Measurements from ENCODE around the gene PLLP.

PLLP gene

DNA sequence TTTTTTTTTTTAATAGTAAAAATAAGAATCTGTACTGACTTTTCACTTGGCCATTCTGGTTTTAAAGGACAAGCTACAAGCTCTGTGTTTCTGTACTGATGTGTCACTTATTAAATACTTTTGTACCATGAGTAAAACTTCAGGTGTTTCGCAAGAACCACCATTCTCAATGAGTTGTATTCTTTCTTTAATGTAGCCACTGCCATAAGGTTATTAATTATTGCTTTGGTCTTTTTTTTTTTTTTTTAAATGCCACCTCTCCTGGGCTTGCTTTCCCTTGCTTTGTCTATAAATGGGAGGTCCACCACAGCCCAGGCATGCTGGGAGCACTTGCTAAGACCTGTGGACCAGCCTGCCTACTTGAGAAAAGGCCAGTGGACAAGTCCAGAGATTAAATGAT is 31.0 kb downstream of the PLLP start:
- no peak for FAIRE-seq

DNA sequence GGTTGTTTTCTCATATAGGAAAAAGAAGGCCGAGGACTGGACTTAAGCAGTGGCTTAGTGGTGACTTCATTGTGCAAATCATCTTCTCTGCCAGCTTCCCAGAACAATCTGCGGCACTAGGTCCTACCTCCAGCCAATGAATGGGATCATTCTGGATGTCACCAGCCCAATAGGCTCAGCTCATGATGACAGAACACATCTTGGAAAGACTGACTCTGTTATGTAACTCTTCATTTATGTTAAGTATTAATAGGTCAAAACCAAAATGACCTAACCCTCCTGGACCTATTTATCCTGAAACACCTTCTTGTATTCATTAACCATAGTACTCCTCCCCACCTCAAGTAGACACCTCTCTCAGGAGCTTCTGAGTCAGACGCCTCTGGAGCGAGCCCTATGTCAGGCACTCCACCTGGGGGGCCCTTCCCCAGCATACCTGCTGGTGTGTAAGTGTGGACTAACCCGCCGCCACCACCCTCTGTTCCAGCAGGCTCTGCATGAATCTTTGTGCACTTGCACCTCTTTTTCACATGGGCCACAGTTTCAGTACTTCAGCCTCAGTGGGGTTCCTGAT is 32.2 kb downstream of the PLLP start:
- FAIRE-seq, result no peak

DNA sequence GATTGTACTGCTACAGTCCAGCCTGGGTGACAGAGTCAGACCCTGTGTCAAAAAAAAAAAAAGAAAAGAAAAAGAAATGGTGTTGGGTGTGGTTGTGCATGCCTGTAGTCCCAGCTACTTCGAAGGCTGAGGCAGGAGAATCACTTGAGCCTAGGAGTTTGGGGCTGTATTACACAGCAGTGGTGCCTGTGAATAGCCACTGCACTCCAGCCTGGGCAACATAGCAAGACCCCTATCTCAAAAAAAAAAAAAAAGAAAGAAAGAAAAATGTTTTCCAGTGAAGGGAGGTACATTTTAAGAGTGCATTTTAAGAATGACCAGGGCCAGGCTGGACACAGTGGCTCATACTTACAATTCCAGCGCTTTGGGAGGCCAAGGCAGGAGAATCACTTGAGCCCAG is 33.1 kb downstream of the PLLP start:
- FAIRE-seq, result no peak

DNA sequence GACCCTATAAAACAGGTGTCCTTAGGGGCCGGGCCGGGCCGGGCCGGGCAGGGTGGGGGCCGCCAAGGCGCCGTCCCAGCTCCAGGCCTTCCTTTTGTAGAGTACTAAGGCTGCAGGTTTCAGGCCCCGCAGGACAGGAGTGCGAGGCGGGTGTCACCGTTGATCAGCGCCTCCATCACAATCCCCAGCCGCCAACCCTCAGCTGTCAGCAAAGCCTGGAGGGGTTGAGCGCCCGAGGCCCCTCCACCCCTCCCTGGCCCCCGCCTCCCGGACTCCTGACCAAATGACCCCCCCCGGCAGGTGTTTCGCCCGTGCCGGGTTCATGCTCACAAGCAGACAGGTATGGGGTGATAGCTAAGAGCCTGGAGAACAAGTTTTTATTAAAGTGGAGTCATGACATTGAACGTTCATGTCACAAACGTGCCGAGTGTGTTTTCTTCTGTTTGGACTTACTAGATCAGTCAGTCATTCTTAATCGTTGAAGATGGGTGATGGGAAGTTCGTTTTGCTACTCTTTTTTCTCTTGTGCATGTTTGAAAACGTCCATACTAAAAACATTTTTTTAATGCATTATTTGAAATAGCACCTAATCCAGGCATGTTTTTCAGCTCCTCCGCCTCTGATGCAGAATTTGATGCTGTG is 38.9 kb downstream of the PLLP start:
- FAIRE-seq, result no peak

DNA sequence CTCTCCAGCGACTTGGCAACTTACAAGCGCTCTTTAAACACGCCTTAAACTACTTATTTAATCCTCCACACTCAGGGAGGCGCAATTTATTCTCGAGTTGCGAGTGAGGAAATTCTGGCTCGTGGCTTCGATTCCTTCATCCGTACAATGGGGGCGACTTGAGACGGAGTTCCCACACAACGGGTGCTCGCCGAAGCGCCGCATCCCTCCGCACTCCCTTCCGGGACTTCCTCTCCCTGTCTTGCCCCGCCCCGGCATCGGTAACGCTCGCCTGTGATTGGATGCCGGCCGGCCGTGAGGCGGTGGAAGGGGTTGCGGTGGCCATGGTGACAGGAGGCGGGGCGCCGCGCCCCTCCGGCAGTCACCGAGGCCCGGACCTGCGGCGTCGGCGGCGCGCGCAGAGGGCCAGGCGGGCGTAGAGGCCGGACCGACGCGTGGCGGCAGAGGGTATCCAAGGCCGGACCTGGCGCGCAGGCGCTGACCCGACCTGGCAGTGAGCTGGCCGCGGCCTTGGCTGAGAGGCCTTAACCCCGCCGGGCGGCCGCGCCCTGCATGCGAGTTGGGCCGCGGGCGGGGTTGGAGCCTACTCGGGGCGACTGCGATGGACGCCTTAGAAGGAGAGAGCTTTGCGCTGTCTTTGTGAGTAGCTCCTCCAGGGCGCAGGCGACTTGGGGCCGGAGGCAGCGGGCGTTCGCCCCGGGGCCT is 39.6 kb downstream of the PLLP start, which contains the start of gene ARL2BP:
TSS of gene ARL2BP (plus strand) at position 493 of the 705 bp plus-strand sequence. CDS start at position 602, 109 bp downstream.
- no peak for FAIRE-seq

DNA sequence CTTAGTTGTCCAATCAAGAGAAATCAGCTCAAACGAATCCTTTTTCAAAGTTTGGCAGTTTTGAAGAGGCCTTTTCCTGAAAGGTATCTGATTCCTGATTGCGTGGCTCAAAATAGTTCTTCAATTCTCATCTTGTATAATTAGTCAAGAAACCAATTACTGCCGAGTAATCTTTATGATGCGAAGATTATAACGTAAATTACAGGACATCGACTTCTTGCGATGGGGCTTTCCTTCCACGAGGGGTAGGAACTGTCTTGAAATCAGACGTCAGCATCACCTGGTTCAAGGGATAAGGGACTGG is 40.1 kb downstream of the PLLP start:
- no peak for FAIRE-seq

DNA sequence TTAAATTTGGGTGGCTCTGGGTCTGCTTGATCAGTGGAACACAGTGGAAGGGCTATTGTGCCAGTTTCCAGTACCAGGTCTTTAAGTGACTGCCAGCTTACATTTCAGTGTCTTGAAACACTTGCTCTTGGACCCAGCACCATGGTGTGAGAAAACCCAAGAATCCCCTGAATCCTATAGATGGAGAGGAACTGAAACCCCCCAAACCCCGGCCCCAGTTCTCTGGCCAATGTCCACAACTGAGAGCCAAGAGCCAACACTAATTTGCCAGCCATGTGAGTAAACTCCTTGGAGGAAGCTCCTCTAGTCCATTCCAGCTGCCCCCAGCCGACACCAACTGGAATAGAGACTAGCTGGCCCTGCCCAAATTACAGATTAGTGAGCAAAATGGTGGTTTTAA is 41.8 kb downstream of the PLLP start:
- FAIRE-seq, result no peak

DNA sequence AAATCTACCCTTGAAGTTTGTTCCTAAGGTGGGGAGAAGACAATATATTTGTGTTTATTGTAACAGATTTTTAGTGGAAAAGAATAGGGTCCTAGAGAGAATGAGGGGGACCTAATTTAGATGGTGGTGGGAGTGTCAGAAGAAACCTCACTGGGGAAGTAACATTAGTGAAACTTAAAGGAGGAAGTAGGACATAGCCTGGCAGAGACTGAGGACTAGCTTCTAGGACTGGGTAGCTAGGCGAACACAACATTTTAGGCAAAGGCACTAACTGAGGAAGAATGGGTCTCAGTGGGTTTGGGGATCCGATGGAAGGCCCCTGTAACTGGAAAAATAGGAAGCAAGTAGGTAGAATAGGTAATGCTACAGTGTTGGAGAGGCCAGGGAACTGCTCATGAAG is 43.6 kb downstream of the PLLP start:
- FAIRE-seq, result no peak

DNA sequence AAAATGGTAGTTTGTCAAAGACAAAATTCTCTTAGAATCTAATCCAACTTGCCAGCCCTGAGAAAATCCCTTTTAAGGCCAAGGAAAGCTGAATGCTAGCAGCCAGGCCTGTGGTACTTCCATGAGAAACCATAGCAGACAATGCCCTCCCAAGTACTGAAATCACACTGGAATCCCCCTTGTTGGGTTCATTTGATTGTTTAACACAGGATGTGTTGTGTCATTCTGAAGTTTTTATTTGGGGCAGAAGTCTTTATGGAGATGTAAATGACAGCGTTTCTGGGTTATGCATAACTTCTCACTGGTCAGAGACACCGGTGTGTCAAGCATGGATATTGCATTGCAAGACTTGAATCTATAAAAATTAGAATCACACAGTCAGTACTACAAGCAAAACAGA is 45.4 kb downstream of the PLLP start:
- no peak for FAIRE-seq

DNA sequence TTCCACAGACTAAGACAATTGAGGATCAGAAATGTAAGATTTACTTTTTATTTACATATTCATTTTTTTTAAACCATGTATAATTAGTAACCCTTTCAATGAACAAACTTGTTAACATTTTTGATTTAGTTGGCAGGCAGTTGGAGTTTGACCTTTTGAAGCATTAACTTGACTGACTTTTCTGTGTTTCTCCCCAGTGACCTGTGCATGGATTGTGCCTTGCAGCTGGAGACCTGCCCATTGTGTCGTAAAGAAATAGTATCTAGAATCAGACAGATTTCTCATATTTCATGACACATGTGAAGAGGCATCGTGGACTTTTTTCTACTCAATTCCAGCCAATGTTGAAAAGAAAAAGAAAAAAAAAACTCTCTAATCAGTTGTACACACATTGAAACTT is 45.8 kb downstream of the PLLP start:
- FAIRE-seq, result no peak

DNA sequence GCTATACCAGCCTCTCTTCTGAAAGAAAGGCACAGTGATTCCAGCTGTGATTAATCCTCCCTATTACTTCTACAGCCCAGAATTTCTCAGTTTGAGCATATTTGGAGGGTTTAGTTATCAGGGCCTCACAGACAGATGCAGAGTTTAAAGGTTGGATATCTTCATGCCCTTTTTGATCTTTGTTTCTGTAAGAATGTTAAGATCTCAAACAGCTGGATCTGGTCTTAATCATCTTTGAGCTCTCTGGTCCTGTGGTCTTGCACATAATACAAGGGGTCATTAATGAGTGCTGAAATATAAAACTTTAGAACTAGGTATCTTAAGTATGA is 48.5 kb downstream of the PLLP start:
- FAIRE-seq, result no peak

DNA sequence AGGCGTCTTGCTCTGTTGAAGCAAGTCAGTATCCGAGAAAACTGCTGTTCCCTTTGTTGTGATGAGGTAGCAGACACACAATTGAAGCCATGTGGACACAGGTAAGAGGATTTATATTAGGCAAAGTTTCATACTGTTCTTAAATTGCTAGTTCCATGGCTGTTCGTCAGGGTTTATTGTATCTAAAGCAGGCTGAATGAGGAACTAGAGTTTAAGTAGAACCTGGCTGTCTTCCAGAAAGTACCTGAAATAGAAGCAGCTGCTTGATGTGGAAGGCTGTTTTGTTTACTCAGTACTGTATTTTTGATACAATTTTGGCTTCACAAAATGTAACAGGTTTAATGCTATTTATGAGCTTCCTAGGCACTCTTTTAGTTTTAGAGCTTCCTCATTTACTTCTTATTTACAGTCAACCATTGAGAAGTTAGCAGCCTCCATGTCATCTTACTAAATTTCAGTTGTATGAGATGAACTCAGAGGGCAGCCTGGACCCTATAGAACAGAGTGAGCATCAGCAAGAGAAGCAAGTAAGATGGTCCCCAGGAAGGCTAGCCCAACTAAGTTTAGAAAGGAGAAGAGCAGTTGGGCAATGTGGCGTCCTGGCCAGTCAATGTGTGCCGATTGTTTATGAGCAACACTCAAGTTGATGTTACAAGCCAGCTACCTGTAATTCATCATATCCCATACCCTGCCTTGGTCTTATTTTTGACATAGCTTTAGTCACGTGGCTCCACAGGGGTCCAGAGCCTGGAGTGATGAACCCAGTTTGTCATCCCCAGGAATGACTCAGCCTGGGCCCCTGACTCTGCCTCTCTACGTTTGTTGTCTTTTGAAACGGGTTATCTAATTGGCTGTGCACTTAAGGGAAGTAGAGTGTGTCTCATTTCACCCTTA is 49.1 kb downstream of the PLLP start:
- no peak for FAIRE-seq

DNA sequence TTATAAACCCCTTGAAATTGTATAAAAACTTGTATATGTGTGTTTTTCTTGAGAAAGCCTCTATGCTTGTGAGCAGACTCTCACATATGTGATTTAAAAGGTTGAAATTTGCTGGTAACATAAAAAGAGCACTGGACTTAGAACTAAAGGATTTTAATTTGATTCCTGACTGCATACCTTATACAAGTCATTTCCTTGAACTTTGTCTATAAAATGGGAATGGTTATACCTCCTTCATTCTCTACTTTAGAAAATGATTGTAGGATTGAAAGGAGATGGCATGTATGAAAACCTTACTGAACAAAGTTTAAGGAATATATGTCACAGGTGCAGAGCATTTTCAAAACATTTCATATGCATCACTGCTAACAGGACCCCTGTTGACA is 49.8 kb downstream of the PLLP start:
- no peak for FAIRE-seq

DNA sequence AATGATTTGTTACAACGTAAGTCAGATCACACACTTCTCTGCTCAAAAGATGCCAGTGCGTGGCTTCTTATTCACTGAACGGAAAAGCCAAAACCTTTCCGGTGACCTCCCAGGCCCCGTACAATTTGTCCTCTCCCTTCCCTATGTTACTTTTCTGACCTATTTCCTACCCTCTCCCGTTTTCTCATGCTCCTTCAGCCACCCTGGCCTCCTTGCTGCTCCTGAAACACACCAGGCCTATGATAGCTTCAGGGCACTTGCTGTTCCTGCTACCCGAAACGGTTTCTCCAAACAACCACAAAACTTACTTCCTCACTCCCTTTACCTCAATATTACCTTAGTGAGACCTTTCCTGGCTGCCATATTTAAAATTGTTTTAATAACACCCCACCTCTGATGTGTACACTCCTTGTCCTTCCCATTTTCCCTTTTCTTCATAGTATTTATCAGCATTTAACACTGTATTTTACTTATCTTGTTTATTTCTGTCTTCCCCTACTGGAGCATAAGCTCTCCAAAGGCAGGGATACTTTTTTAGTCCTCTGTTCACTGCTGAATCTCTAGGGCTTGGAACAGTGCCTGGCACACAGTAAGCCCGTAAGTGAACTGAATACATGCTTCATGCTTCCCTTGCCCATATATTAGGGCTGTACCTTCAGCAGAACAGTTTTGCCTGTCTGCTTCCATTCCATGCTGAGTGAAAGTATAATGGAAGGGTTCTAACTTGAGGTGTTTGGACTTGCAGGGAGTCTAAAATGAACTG is 50.3 kb downstream of the PLLP start:
- no peak for FAIRE-seq

DNA sequence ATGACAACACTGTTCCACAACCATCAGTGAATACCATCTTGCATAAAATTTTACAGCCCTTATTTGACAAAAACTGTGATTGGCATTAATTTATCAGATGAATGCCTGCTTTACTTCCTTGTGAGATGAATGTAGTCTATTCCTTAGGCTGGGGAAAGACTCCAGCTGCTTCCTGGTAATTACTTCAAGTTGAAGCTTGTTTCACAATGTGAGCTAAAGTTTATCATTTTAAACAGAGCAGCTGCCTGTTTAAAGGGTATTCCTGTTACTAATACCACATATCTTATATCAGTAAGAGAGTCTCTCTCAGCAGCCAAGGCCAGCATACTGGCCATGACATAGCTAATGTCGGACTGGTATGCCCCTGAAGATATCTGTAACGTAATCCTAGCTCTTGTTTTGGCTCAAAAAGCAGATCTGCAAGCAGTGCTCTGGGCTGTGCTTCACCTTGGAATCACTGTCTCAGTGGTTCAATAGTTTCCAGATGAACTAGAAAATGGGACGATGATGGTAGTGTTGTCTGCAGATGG is 52.6 kb downstream of the PLLP start:
- no peak for FAIRE-seq

DNA sequence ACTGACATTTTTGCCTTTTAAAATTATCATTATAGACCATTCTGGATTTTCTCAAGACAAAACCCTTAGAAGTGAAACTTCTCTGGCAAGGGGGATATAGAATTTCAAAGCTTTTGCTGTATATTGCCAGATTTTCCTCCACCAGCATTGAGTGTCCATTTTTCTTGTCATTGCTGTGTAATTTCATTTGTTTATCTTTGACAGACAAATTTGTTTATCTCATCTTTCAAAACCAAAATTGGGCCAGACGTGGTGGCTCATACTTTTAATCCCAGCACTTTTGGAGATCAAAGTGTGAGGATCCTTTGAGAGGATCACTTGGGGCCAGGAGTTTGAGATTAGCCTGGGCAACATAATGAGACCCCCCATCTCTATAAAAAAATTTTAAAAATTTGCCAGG is 55.4 kb downstream of the PLLP start:
- FAIRE-seq, result no peak

DNA sequence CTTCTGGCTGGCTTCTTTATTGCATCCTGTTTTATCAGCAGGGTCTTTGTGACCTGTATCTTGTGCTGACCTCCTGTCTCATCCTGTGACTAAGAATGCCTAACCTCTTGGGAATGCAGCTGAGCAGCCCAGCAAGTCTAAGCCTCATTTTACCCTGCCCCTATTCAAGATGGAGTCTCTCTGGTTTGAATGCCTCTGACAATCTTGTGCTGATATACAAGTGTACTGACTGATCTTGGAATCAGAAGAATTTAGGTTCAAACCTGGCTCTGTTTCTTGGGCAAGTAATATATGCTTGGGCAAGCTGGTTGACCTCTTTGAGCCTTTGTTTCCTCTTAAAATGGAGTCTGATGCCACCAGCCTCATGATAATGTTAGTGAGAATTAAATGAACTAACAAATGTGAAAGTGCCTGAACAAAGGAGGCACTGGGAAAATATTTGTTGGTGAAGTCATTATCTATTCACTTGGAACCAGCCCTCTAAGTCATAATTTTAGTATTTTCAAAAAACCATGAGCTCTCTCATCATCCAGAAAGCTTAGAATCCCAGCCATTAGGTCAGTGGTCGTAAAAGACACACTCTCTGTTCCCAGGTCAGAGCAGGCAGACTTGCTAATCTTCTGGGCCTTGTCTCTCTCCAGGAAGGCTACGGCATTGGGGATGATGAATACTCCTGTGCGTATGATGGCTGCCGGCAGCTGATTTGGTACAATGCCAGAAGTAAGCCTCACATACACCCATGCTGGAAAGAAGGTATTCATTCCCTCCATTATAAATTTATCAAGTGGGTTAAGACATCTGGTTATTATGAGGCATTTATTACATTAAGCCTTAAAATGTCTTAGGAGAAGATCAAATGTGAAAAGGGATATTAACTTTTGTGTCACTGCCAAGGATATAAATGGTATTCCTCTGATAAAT is 57.5 kb downstream of the PLLP start:
- no peak for FAIRE-seq

DNA sequence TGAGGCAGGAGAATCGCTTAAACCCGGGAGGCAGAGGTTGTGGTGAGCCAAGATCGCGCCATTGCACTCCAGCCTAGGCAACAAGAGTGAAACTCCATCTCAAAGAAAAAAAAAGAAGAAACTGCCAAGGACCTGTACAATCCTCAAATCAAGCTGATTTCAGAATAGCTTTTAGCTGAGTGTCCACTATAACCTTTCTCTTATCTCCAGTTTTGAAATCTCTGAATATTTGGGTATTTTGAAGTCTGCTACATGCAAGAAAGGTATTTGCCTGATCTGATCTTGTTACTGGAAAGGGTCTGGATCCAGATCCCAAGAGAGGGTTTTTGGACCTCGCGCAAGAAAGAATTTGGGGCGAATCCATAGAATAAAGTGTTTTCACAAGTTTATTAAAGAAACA is 58.5 kb downstream of the PLLP start:
- no peak for FAIRE-seq

DNA sequence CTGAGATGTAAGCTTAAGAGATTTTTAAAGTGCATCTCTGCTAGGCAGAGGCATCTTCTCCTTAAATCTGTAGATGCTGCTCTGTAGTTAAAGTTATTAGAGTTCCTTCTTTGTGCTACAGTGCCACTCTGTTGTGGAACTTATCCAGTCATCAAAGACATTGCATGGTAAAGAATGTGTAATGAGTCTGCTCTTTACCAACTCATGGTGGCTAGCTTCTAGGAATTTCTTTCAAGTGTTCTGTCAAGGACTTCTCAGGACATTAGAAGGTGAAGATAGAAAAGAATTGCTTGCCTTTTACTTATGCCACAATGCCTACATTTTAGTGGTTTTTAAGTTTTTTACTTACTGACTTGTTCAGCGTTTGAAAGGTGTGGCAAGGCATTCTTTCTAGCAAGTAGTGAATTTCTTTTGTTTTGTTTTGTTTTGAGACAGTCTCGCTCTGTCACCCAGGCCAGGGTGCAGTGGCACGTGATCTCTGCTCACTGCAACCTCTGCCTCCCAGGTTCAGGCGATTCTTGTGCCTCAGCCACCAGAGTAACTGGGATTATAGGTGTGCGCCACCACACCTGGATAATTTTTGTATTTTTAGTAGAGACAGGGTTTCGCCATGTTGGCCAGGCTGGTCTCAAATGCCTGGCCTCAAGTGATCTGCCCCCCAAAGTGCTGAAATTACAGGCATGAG is 59.7 kb downstream of the PLLP start:
- FAIRE-seq, result no peak

DNA sequence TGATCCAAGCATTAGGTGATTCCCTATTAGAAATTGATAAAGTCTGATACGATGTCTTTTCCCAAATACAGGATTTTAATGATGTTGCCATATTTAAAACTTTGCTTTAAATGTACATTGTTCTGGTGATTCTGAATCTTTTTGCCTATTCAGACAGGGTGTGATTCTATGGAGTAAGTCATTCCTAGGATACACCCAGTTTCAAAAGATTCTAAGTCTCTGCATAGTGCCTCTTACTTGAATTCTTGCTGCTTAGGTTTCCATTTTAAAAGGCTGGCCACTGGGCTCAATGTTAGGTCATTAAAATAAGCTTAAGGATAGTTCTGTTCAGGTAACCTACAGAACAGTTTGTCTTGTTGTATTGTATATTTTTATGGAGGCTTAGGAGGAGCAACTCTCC is 61.4 kb downstream of the PLLP start:
- FAIRE-seq, result no peak

DNA sequence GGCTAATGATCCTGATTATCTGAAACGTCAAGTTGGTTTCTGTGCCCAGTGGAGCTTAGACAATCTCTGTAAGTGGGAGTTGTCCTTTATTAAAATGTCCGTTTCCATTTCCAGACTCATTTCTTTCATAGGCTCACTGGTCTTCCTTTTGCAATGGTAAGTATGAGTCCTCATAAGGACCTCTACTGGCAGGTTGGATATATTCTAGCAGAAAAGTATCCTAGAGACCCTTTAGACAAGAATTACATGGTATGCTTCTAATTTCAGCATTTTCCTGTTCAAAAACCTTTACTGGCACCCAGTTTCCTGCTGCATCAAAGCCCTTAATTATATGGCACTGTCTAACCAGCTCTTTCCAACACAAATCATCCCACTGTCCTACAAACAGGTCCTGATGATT is 67.5 kb downstream of the PLLP start:
- no peak for FAIRE-seq

All from colon (tissue), 2 donors.